Activated naive CD4-positive, alpha-beta T cell treated with anti-CD3 and anti-CD28 coated beads, Interleukin-2, amount 10 ng/mL, durations not matched to agents 7 days and 5 days (primary cell): ENCODE results near the gene SUGCT.

Source experiments
- CTCF ChIA-PET: fragments of 350-600 bp; sonication (Branson Sonifier 250); formaldehyde crosslinking; loops from one replicate; lab custom pipeline; 2021; ENCODE audit warnings: antibody characterized with exemption; lab: Charles Lee
- DNase-seq: peaks from one replicate; pipeline ENCODE4 v3.0.0-alpha.2; 2020
- H3K27ac Mint-ChIP-seq: one replicate; pipeline ENCODE4 v1.8.0; 2021; ENCODE audit warnings: mild to moderate bottlenecking, moderate library complexity, mixed read lengths
- H3K27me3 Mint-ChIP-seq: one replicate; pipeline ENCODE4 v1.8.0; 2021; ENCODE audit warnings: mild to moderate bottlenecking, mixed read lengths
- H3K36me3 Mint-ChIP-seq: one replicate; pipeline ENCODE4 v1.8.0; 2021; ENCODE audit warnings: mixed read lengths
- H3K4me1 Mint-ChIP-seq: one replicate; pipeline ENCODE4 v1.8.0; 2021; ENCODE audit warnings: mixed read lengths
- H3K4me3 Mint-ChIP-seq: one replicate; pipeline ENCODE4 v1.8.0; 2021; ENCODE audit warnings: mild to moderate bottlenecking, moderate library complexity, mixed read lengths
- H3K9me3 Mint-ChIP-seq: one replicate; pipeline ENCODE4 v1.8.0; 2021; ENCODE audit warnings: mixed read lengths

The SUGCT gene

DNA sequence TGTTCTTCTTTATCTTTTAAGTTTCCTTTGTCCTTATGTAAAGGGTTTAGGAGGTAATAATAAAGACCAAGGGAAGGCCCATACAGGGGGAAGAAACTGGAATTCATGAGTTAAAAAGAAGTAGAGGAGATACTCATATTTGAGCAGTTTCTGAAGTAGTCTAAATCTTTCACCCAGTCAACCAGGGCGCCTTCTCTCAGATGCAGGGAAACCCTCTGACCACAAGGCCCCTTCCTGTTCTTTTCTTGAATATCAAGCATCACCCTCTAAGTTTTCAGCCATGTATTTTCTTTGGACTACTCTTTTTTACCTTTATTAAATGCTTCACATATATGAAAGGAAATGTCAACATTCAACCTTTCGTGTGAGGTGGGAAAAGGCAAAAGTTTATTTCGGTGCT lies 630.8 kb downstream of the SUGCT start:
- Mint-ChIP-seq H3K9me3 (no peaks in the 10 kb centered on the region), H3K27ac (no peak overlapping the region), H3K27me3 (no peaks in the 10 kb centered on the region), H3K36me3 (no peaks in the 10 kb centered on the region), H3K4me1 (no peaks in the 10 kb centered on the region), H3K4me3 (no peak overlapping the region)
- CTCF ChIA-PET: no interaction called here
- DNase-seq: no peak

DNA sequence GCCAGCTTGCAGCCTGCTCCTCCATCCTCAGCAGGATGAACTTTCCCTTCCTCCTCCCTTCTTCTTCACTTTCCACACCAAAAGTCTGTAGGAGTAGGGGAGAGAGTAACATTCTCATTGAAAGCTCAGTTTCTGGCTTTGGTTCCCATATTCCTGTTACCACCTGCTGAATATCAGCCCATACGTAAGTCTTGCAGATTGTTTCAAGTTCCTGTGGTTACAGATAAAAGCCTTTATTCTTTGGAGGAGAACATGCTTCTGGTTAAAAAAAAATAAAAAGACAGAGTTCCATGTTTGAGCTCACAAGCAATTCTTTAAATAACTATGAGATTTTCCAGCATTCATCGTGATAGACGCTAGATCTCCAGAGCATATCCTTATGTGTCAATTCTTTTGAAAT lies 637.3 kb downstream of the SUGCT start:
- CTCF ChIA-PET: no interaction called here
- Mint-ChIP-seq H3K36me3 (no peaks in the 10 kb centered on the region), H3K4me1 (no peaks in the 10 kb centered on the region), H3K9me3 (no peaks in the 10 kb centered on the region), H3K27ac (no peak overlapping the region), H3K27me3 (no peaks in the 10 kb centered on the region), H3K4me3 (no peak overlapping the region)
- no peak for DNase-seq

DNA sequence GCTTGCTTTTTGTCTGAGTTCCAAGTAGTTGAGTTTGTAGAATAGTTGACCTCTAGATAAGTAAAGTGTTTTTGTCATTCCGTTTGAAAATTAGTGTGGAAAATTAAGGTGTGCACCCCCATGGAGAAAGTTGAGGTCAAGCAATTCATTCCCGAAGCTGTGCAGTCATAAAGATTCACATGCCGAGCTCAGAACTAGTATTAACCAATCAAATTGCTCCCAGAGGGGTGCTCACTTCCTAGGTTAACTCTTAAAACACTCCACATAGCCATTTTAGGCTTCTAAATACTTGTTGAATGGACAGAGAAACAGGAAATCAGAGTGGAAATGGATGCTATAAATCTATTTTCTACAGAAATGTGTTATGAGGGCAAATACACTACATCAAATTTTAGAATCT lies 638.9 kb downstream of the SUGCT start:
- no peaks in the 10 kb centered on the region for H3K4me1 Mint-ChIP-seq
- H3K36me3 Mint-ChIP-seq: no peaks in the 10 kb centered on the region

DNA sequence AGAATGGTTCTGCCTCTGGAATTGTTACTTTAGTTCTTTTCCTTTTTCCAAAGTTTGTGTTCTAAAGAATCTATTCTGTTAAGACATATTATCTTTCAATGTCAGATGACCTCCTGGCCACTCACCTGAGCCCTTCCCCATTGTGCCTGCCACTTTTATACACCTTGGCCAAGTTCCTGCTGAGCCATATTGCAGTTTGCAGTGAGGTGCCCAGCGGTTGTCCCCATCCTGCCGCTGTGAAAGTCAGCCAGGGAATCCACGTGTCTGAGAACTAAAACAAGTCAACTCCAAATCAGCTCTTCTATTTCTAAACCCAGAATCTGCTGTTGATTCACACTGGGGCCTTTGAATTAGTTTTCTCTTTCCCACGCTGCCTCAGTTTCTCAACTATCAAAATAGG lies 641.1 kb downstream of the SUGCT start:
- no peak for DNase-seq
- H3K9me3 Mint-ChIP-seq: no peaks in the 10 kb centered on the region
- no peaks in the 10 kb centered on the region for H3K27me3 Mint-ChIP-seq
- no peak overlapping the region for H3K4me3 Mint-ChIP-seq
- CTCF ChIA-PET: no interaction called here
- H3K36me3 Mint-ChIP-seq: no peaks in the 10 kb centered on the region
- no peaks in the 10 kb centered on the region for H3K4me1 Mint-ChIP-seq
- H3K27ac Mint-ChIP-seq: no peak overlapping the region

More for the DNA sequence above, 638.9 kb downstream of the SUGCT start:
- Mint-ChIP-seq H3K27ac (no peak overlapping the region), H3K27me3 (no peaks in the 10 kb centered on the region), H3K4me3 (no peak overlapping the region), H3K9me3 (no peaks in the 10 kb centered on the region)
- no peak for DNase-seq
- CTCF ChIA-PET: no interaction called here

DNA sequence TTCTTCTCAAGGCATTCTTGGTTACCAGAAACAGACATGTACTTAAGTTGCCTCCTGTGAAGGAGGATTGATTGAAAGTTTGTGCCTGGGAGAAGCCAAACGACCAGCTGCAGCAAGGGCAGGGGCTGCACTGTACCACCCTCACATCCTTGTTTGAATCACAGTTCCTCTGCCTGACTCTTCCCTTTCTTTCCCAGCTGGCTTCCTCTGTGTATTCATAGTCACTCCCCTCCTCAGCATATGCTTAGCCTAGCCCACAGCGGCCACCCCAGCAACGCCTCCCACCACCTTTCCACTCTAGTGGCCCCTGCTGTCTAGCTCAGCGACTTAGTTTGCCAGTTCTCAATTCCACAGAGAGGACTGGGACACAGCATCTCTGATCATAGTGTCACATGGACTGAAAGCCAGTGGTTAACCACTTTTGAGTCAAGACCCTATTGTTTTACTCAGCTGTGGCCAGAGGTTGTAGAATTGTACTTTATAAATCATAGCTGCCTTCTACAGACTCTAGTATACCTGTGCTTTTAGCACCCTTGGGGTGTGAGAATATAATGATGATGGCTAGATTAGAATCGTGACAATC lies 643.0 kb downstream of the SUGCT start:
- no peak for DNase-seq
- Mint-ChIP-seq H3K9me3 (no peaks in the 10 kb centered on the region), H3K36me3 (no peaks in the 10 kb centered on the region), H3K27me3 (no peaks in the 10 kb centered on the region), H3K4me3 (no peak overlapping the region), H3K27ac (no peak overlapping the region), H3K4me1 (no peaks in the 10 kb centered on the region)
- CTCF ChIA-PET: no interaction called here

DNA sequence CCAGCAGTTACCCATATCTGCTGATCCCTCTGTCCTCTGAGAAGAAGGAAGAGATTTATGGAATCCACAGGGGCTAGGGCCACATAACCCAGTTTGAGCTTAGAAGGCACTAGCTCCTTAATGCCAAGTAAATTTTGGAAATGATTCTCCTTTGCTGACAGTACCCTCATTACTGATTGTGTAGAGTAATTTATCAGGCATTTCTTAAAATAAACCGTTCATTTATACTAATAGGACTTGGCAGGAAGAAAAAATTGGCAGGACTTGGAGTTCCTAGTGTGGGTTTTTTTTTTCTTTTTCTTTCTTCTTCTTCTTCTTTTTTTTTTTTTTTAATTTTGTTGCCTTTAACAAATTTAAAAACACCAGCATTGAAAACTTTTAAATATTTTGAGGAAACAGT lies 645.7 kb downstream of the SUGCT start:
- H3K4me3 Mint-ChIP-seq: no peak overlapping the region
- H3K4me1 Mint-ChIP-seq: no peaks in the 10 kb centered on the region
- no peak for DNase-seq
- H3K36me3 Mint-ChIP-seq: no peaks in the 10 kb centered on the region
- no peak overlapping the region for H3K27ac Mint-ChIP-seq
- no peaks in the 10 kb centered on the region for H3K9me3 Mint-ChIP-seq
- H3K27me3 Mint-ChIP-seq: no peaks in the 10 kb centered on the region
- CTCF ChIA-PET: no interaction called here

DNA sequence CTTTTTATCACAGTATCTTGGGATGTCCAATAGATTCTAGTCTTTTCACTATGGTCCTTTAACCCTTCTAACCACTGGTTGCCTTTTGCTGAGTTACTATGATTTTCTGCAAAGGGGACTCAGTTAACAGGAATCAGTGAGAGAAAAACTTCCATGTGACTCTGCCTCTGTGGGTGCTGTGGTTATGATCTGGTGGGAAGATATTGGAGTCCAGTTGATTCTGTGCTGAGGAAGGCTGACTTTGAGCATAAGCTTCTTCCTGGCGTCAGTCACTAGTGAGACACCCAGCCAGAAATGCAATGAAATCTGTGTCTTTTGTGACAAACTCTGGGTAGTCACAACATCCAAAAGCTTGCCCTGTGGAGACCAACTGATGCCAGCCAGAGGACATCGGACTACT lies 648.0 kb downstream of the SUGCT start:
- Mint-ChIP-seq H3K9me3 (no peaks in the 10 kb centered on the region), H3K27ac (no peak overlapping the region), H3K4me1 (no peaks in the 10 kb centered on the region), H3K36me3 (no peaks in the 10 kb centered on the region), H3K4me3 (no peak overlapping the region), H3K27me3 (no peaks in the 10 kb centered on the region)
- CTCF ChIA-PET: no interaction called here
- no peak for DNase-seq

DNA sequence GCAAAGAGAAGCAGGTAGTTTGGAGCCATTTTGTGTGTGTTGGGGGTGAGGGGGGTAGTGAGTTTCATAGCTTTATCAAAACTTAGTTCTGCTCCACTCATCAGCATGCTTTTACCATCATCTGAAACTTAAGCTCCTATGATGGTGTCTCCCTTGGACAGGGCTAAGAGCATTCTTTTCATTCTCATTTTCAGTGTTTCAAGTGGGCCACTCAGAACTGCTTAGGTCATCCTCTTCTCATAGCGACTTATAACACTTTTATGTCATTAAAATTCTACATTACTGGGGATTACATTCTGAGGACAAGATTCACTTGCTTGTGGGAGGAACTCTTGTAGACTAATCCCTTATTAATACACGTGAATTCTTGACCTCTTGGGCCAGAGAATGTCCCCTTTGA lies 649.4 kb downstream of the SUGCT start:
- Mint-ChIP-seq H3K36me3 (no peaks in the 10 kb centered on the region), H3K4me3 (no peak overlapping the region), H3K27ac (no peak overlapping the region), H3K9me3 (no peaks in the 10 kb centered on the region), H3K27me3 (no peaks in the 10 kb centered on the region), H3K4me1 (no peaks in the 10 kb centered on the region)
- CTCF ChIA-PET: no interaction called here
- no peak for DNase-seq

DNA sequence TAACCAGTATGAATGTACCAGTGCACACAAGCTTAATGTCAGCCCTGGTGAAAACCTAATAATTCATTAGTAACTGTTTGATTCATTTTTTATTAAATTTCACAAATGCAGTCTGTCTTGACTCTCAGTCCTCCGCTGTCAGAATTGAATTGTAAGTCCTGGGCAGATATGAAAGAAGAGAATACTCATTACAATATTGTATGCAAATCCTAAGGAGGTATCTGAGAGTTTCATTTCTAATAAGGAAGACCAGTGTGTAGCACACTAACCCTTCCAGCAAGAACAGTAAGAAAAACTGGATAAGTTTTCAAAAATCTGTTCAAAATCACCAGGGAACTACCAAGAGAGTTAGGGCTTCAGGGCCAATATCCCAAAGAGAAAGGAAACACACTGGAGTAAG lies 652.1 kb downstream of the SUGCT start:
- H3K27ac Mint-ChIP-seq: no peak overlapping the region
- H3K9me3 Mint-ChIP-seq: no peaks in the 10 kb centered on the region
- DNase-seq: no peak
- no peaks in the 10 kb centered on the region for H3K36me3 Mint-ChIP-seq
- no peak overlapping the region for H3K4me3 Mint-ChIP-seq
- CTCF ChIA-PET: no interaction called here
- no peaks in the 10 kb centered on the region for H3K27me3 Mint-ChIP-seq
- no peaks in the 10 kb centered on the region for H3K4me1 Mint-ChIP-seq

DNA sequence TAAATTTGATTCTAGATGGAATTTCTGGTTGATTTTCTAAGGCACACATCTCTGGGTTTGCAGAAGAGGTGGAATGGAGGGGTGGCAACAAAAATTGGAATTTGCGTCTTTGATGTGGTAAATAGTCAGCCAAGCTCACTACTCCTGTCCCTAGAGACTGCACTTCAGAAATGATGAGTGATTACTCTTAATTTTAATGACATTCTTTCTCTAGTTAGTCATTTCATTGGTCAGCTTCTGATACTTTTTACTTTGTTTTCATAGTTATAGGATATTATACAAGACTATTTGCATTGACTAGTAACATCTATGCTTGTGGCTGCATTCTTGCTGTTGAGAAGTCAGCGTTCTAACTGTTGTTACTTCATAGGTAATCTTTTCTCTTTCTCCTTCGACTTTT lies 658.3 kb downstream of the SUGCT start:
- CTCF ChIA-PET: no interaction called here
- no peak overlapping the region for H3K4me3 Mint-ChIP-seq
- no peaks in the 10 kb centered on the region for H3K36me3 Mint-ChIP-seq
- H3K4me1 Mint-ChIP-seq: no peaks in the 10 kb centered on the region
- H3K9me3 Mint-ChIP-seq: no peaks in the 10 kb centered on the region
- no peak for DNase-seq
- H3K27ac Mint-ChIP-seq: no peak overlapping the region
- no peaks in the 10 kb centered on the region for H3K27me3 Mint-ChIP-seq

DNA sequence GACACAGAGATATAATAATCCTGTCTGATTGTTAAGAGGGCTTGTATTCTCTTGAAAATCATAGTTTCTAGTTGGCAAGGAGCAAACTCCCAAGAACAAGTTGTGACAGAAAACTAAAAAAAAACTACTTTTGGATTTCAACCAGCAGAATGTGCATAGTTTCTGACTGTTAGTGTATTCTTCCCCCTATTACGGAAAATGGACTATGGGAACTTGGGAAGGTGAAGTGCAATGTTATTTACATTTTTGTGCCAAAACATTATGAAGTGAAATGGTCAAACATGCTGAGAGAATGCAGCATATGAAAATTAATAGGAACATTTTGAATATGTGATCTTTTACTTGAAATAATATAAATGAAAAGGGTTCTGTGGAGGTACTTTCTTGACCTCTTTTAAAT lies 660.8 kb downstream of the SUGCT start:
- no peak for DNase-seq
- CTCF ChIA-PET: no interaction called here
- Mint-ChIP-seq H3K27me3 (no peaks in the 10 kb centered on the region), H3K27ac (no peak overlapping the region), H3K4me3 (no peak overlapping the region), H3K9me3 (no peaks in the 10 kb centered on the region), H3K36me3 (no peaks in the 10 kb centered on the region), H3K4me1 (no peaks in the 10 kb centered on the region)

DNA sequence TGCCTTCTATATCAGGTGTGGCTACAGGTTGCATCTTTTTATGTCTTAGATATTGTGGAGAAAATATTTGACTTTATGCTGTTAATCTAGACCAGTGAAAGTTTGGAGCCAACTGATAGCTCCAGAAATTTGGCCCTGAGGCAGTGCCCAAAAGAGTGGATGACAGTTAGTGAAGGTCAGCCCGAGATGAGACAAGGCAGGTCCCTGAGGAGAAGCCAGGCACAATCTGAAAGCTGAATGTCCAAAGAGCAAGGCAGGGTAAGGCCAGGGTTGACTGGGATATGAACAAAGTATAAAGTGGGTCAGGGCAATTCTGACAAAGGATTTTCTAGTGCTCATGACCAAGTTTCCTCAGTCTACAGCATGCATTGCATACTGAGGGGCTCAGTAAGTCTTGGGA lies 661.9 kb downstream of the SUGCT start:
- no peak for DNase-seq
- Mint-ChIP-seq H3K27me3 (no peaks in the 10 kb centered on the region), H3K9me3 (no peaks in the 10 kb centered on the region), H3K27ac (no peak overlapping the region), H3K4me3 (no peak overlapping the region), H3K36me3 (no peaks in the 10 kb centered on the region), H3K4me1 (no peaks in the 10 kb centered on the region)
- CTCF ChIA-PET: no interaction called here

DNA sequence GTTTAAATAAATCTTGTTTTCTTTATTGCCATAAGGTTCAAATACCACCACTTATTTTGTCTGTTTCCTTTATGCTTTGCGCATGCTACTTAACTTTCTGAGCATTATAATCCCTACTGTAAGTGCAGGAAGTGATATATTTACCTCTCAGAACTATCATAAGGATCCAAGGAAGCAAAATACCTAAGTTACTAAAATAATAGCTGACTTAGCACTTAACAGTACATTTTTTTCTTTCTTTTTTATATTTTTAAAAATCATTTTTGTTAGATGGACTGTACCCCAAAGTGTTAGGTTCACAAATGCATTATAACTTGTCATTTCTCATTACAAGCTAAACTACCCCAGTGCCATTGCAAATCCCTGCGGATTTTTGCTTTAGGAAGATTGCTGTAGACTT lies 663.8 kb downstream of the SUGCT start:
- no peak for DNase-seq
- no peak overlapping the region for H3K27ac Mint-ChIP-seq
- H3K9me3 Mint-ChIP-seq: no peaks in the 10 kb centered on the region
- no peaks in the 10 kb centered on the region for H3K36me3 Mint-ChIP-seq
- H3K4me1 Mint-ChIP-seq: no peaks in the 10 kb centered on the region
- no peaks in the 10 kb centered on the region for H3K27me3 Mint-ChIP-seq
- CTCF ChIA-PET: no interaction called here
- H3K4me3 Mint-ChIP-seq: no peak overlapping the region

DNA sequence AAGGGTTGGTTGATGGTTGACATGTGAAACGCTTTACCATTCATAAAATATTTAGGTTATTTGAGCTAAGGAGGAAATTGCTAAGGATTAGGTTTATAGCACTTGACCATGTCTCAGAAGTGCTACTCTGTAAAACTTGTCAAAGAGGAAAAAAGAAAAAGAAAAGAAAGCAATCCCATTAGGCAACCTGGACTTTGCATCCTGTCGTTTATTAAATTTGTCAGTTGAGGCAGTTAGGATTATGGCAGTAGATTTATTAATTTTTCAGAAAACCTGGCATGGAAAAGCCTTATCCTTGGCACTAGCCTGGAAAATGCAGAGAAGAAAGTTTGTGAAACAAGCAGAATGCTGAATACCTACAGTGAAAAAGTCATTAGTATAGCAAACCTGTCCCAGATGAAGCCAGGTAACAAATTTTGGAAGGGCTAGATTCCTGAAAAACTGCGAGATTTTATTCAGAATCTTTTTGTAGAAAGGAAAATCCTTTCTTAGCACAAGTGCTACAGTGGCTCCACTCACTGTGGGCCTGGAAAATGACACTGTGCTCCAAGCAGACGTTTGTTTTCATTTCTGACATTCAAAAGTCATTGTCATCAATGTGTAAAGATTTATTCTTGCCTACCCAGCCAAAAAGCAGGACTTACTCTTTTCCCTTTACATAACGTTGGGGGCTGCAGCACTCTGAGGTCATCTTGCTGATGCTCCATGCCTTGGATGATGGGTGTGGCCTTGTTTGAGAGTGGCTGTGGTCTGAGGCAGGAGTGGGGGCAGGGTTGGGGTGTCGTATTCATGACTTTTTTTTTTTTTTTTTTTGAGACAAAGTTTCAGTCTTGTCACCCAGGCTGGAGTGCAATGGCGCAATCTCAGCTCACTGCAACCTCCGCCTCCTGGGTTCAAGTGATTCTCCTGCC lies 664.9 kb downstream of the SUGCT start:
- Mint-ChIP-seq H3K27ac (no peak overlapping the region), H3K4me1 (no peaks in the 10 kb centered on the region), H3K4me3 (no peak overlapping the region), H3K36me3 (no peaks in the 10 kb centered on the region), H3K27me3 (no peaks in the 10 kb centered on the region), H3K9me3 (no peaks in the 10 kb centered on the region)
- CTCF ChIA-PET: no interaction called here
- DNase-seq: no peak

DNA sequence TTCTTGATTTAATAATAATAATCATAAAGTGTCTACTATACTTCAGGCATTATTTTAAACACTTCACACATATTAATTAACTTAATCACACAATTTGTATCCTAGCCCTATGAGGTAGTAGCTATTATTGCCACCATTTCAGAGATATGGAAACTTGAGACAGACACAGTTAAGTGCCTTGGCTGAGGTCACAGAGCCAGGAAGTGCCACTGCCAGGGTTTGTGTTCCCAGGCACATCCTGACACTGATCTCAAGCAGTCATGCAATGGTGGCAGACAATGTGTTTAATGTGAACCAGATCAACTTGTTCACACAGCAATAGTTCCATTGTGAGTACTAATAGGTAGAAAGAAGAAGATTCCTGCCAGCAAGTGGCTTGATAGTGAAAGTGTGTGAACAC lies 666.0 kb downstream of the SUGCT start:
- H3K27ac Mint-ChIP-seq: no peak overlapping the region
- no peak for DNase-seq
- CTCF ChIA-PET: no interaction called here
- H3K36me3 Mint-ChIP-seq: no peaks in the 10 kb centered on the region
- no peaks in the 10 kb centered on the region for H3K4me1 Mint-ChIP-seq
- no peak overlapping the region for H3K4me3 Mint-ChIP-seq
- H3K9me3 Mint-ChIP-seq: no peaks in the 10 kb centered on the region
- H3K27me3 Mint-ChIP-seq: no peaks in the 10 kb centered on the region
